ENCODE results near the gene DNAH8. TPM values are rescaled to one million over a fixed set of nuclear protein-coding genes. Genes with fewer than 3 reads are reported as not detected.

Gene DNAH8
- polyA plus RNA-seq, 1 of the 3 experiments (the other 2 are of a cell fraction) = not detected

DNA sequence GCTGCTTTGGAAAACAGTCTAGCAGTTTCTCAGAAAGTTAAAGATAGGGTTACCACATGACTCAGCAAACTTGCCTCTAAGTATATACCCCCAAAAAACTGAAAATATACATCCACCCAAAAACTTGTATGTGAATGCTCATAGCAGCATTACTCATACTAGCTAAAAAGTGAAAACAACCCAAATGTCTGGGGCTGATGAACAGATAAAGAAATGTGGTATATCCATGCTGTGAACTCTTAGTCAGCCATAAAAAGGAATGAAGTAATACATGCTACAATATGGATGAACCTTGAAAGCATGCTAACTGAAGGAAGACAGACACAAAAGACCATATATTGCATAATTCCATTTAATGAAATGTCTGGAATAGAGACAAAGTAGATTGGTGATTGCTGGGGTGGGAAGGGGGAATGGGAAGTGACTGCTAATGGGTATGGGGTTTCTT, 253.6 kb downstream of the DNAH8 start (continued):
- no peak for TF ChIP-seq JUND (IDR thresholded peaks at IDR 0.05)

DNA sequence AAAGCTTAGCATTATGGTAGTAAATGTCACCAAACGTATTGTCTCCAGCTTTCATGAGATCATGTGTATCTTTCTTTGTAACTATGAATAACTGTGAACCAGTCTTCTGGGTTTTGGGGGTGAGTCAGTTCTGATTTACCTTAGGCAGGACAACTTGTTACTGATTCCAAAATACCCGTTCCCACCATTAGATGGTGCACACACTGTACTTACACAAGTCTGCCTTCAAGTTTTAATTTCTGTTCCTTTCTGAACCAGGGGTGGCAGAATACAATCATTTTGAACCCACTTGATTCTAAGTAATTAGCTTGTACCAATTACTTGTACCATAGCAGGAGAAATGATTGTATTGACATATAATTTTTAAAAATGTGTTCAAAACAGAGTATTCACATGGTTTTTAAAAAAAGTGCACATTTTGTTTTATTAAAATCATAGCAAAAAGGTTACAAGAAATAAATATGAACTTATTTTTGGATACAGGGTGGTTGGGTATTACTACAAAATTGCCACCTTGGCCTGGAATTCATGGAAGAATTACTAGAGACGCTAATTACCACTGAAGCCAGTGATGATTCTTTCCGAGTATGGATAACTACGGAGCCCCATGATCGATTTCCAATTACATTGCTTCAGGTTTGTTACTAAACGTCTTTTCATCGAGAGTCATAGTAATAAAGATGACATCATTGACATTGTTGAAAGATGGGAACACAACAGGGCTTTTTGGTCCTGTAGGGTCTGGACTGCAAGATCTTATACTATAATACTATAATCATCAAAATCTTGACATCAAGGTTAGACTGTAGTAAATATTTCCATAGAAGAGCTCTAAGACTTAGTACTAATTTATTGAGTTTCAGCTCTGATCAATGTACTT, 258.3 kb downstream of the DNAH8 start:
- no peak overlapping the region for H3K27ac ChIP-seq (ENCODE audit: low read depth in 2 of 2, low read length in 1 of 2)
- H3K4me1 ChIP-seq (ENCODE audit: control insufficient read depth in 1 of 2, insufficient read depth in 2 of 2, low read depth in 1 of 2, low read length in 1 of 2) = peaks cover 0 to 16% of the 10 kb centered on the region in 2 experiments; a peak in 2 of 4 replicates
- no peaks in the 10 kb centered on the region for H3K36me3 ChIP-seq (replicated peaks in 1 of 2; ENCODE audit: control insufficient read depth in 1 of 2, insufficient read depth in 2 of 2, low read length in 1 of 2)
- H3K9ac ChIP-seq = no peak overlapping the region
- 49% methylated on average over 8 of the region's 8 CpGs for WGBS (ENCODE audit: low lambda C conversion rate)
- TF ChIP-seq, protein P1, sequence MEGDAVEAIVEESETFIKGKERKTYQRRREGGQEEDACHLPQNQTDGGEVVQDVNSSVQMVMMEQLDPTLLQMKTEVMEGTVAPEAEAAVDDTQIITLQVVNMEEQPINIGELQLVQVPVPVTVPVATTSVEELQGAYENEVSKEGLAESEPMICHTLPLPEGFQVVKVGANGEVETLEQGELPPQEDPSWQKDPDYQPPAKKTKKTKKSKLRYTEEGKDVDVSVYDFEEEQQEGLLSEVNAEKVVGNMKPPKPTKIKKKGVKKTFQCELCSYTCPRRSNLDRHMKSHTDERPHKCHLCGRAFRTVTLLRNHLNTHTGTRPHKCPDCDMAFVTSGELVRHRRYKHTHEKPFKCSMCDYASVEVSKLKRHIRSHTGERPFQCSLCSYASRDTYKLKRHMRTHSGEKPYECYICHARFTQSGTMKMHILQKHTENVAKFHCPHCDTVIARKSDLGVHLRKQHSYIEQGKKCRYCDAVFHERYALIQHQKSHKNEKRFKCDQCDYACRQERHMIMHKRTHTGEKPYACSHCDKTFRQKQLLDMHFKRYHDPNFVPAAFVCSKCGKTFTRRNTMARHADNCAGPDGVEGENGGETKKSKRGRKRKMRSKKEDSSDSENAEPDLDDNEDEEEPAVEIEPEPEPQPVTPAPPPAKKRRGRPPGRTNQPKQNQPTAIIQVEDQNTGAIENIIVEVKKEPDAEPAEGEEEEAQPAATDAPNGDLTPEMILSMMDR (IDR thresholded peaks at IDR 0.05) = peak; percentile 62
- TF ChIP-seq ELF1 (IDR thresholded peaks at IDR 0.05) (no peak), SMC3 (IDR thresholded peaks at IDR 0.05; ENCODE audit: low read depth, low read length) (peak; percentile 71), CHD2 (IDR thresholded peaks at IDR 0.05; ENCODE audit: low read length, partially characterized antibody) (no peak), NRF1 (IDR thresholded peaks at IDR 0.05; ENCODE audit: low read depth, low read length) (no peak), ZBTB33 (IDR thresholded peaks at IDR 0.05; ENCODE audit: borderline replicate concordance, low read depth) (no peak), TCF12 (IDR thresholded peaks at IDR 0.05) (no peak), RAD21 (IDR thresholded peaks at IDR 0.05; ENCODE audit: low read length) (peak; percentile 81)
- H3F3A ChIP-seq (replicated peaks; ENCODE audit: insufficient read depth) = no peaks in the 10 kb centered on the region
- CTCF ChIA-PET = interaction anchor here (0.6 to 8.8 kb wide), 47 partner anchors 8 to 356 kb away, joined by 3 to 83 read pairs (median 4); no protein-coding TSS in a partner anchor
- H3K4me2 ChIP-seq = no peak overlapping the region
- H3K9me2 ChIP-seq = no peaks in the 10 kb centered on the region
- no peak overlapping the region for H3K4me3 ChIP-seq (ENCODE audit: low read depth in 2 of 2, low read length in 1 of 2)
- H2AFZ ChIP-seq (ENCODE audit: low read depth) = no peak overlapping the region
- no peaks in the 10 kb centered on the region for H4K20me1 ChIP-seq (ENCODE audit: insufficient read depth)
- POLR2A ChIA-PET = no interaction called here
- H3K9me3 ChIP-seq = no peaks in the 10 kb centered on the region
- H3K27me3 ChIP-seq (ENCODE audit: insufficient read depth) = no peaks in the 10 kb centered on the region
- peak; percentile 64 for DNase-seq
- no peaks in the 10 kb centered on the region for H3K79me2 ChIP-seq (ENCODE audit: insufficient read depth)
